ENCODE measurements around the gene LTC4S.
A peak's percentile ranks its signal among the peaks of the same experiment; 100 is the strongest.
"Not testable (repeated sequence)": the region's sequence is repeated elsewhere in the genome, so short reads cannot be mapped to it uniquely, and the experiment has no call there.

The LTC4S gene

GRCh38 chr5:179793468-179794139 is at the start of gene LTC4S:
Gene LTC4S, plus strand, starts transcription at chr5:179793986. Its CDS starts 95 bp downstream, at chr5:179794081.
- peak; percentile 66 for DNase-seq

- DNase-seq = not testable (repeated sequence)
Observed at GRCh38 chr5:179744106-179744505, 49.7 kb upstream of the LTC4S start.

- DNase-seq = no peak
Observed at GRCh38 chr5:179746872-179747271, 46.9 kb upstream of the LTC4S start.

GRCh38 chr5:179747811-179748210 is 46.0 kb upstream of the LTC4S start:
- DNase-seq = no peak

GRCh38 chr5:179749857-179750508 is 43.8 kb upstream of the LTC4S start:
- no peak for DNase-seq

GRCh38 chr5:179753971-179754370 is 39.8 kb upstream of the LTC4S start:
- no peak for DNase-seq

- no peak for DNase-seq
Observed at GRCh38 chr5:179755022-179755421, 38.8 kb upstream of the LTC4S start.

- DNase-seq = no peak
Observed at GRCh38 chr5:179758955-179759354, 34.8 kb upstream of the LTC4S start.

GRCh38 chr5:179759581-179760551 is 33.9 kb upstream of the LTC4S start:
- DNase-seq = no peak

GRCh38 chr5:179762079-179762780 is 31.6 kb upstream of the LTC4S start:
- DNase-seq = peak; percentile 81

GRCh38 chr5:179762781-179763176 is 31.0 kb upstream of the LTC4S start:
- DNase-seq = no peak

GRCh38 chr5:179763215-179763945 is 30.4 kb upstream of the LTC4S start:
- DNase-seq = peak; percentile 88

- no peak for DNase-seq
Observed at GRCh38 chr5:179764056-179764455, 29.7 kb upstream of the LTC4S start.

GRCh38 chr5:179765400-179765799 is 28.4 kb upstream of the LTC4S start:
- peak; percentile 24 for DNase-seq

GRCh38 chr5:179766021-179766725 is 27.6 kb upstream of the LTC4S start:
- DNase-seq = peak; percentile 86

GRCh38 chr5:179766726-179767455 is 26.9 kb upstream of the LTC4S start:
- DNase-seq = peak; percentile 48

- peak; percentile 59 for DNase-seq
Observed at GRCh38 chr5:179767496-179768100, 26.2 kb upstream of the LTC4S start.

- DNase-seq = no peak
Observed at GRCh38 chr5:179768326-179769085, 25.3 kb upstream of the LTC4S start.

GRCh38 chr5:179769271-179769670 is 24.5 kb upstream of the LTC4S start:
- DNase-seq = no peak
